GM23338 (cell line): Measurements from ENCODE around the gene CPEB2.

Experiments
- CREB1 ChIP-seq: fragments of 250-450 bp; sonication (Bioruptor Pico); IDR thresholded peaks from 2 replicates; pipeline ENCODE4 v1.5.0; 2020; ENCODE audit warnings: low read depth, mild to moderate bottlenecking, moderate library complexity
- CTCF ChIP-seq, 2 experiments: fragments of 200-600 bp in 1 of 2; sonication (generic) in 1 of 2; conservative IDR thresholded peaks; 2 replicates each; pipeline versions ENCODE4 v1.5.1 to v1.6.1; 2016 to 2017; ENCODE audit warnings: antibody characterized with exemption in 2 of 2, low read depth in 2 of 2, mild to moderate bottlenecking in 2 of 2, moderate library complexity in 1 of 2
- EZH2 ChIP-seq: fragments of 200-600 bp; sonication (generic); IDR thresholded peaks from one replicate; pipeline ENCODE4 v1.8.0; 2017; ENCODE audit warnings: antibody characterized with exemption, mild to moderate bottlenecking, low read depth; ENCODE audit not compliant: unreplicated experiment
- EZH2phosphoT487 ChIP-seq: fragments of 200-600 bp; sonication (generic); IDR thresholded peaks from one replicate; pipeline ENCODE4 v1.8.1; 2018; ENCODE audit warnings: antibody characterized with exemption; ENCODE audit not compliant: unreplicated experiment
- JUNB ChIP-seq: IDR thresholded peaks from one replicate; pipeline ENCODE4 v1.6.1; 2016; ENCODE audit warnings: antibody characterized with exemption; ENCODE audit not compliant: unreplicated experiment
- POLR2AphosphoS5 ChIP-seq: IDR thresholded peaks from 2 replicates; pipeline ENCODE4 v1.6.1; 2016; ENCODE audit warnings: antibody characterized with exemption, low read depth
- ZNF114 ChIP-seq: fragments of 250-450 bp; sonication (Bioruptor Pico); IDR thresholded peaks from 2 replicates; pipeline ENCODE4 v1.5.0; 2020; ENCODE audit warnings: mild to moderate bottlenecking, moderate library complexity
- ZNF331 ChIP-seq: fragments of 250-450 bp; sonication (Bioruptor Pico); IDR thresholded peaks from 2 replicates; pipeline ENCODE4 v1.5.0; 2020; ENCODE audit warnings: low read depth, mild to moderate bottlenecking, moderate library complexity
- TF ChIP-seq, protein P1 (sequence below): IDR thresholded peaks from one replicate; pipeline ENCODE4 v1.6.1; 2018; ENCODE audit warnings: antibody characterized with exemption; ENCODE audit not compliant: unreplicated experiment
- TF ChIP-seq, protein P2 (sequence below): IDR thresholded peaks from 2 replicates; pipeline ENCODE4 v1.6.1; 2016; ENCODE audit warnings: antibody characterized with exemption

DNA sequence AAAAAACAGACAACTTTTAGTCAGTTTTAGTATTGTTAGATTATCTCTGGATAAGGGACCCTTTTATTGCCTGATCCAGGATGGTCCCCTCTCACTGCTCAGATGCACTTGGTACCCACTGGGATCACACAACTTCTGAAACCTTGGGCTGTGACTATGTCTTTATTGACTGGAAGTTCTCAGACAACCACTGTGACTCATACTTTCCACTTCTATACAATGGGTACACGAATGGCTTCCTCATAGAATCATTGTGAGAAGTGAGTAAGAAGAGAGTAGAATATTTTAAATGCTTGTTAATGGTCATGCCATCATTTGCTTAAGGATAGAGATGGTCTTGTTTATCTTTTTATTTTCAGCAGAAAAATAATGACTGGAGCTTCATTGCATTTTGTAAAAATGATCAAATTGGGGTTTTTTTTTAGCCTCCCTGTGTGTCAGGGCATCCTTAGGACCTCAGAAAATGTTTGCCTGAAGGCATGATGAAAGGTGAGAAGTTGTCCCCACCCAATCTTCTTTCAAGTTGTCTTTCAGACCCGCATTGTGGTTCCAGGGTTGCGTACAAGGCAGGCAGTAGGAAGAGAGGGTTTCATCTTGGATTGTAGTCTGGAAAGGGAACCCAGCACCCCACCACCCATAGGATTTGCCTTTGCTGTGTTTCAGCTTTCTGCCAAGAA, 115.1 kb downstream of the CPEB2 start:
- TF ChIP-seq CTCF (conservative IDR thresholded peaks at IDR 0.05; ENCODE audit: low read depth in 2 of 2) (no peak), EZH2 (no peak), POLR2AphosphoS5 (no peak), JUNB (no peak), ZNF331 (no peak), EZH2phosphoT487 (no peak), ZNF114 (CRISPR knock-in tag) (no peak), CREB1 (CRISPR knock-in tag) (no peak)
- TF ChIP-seq, protein P1, sequence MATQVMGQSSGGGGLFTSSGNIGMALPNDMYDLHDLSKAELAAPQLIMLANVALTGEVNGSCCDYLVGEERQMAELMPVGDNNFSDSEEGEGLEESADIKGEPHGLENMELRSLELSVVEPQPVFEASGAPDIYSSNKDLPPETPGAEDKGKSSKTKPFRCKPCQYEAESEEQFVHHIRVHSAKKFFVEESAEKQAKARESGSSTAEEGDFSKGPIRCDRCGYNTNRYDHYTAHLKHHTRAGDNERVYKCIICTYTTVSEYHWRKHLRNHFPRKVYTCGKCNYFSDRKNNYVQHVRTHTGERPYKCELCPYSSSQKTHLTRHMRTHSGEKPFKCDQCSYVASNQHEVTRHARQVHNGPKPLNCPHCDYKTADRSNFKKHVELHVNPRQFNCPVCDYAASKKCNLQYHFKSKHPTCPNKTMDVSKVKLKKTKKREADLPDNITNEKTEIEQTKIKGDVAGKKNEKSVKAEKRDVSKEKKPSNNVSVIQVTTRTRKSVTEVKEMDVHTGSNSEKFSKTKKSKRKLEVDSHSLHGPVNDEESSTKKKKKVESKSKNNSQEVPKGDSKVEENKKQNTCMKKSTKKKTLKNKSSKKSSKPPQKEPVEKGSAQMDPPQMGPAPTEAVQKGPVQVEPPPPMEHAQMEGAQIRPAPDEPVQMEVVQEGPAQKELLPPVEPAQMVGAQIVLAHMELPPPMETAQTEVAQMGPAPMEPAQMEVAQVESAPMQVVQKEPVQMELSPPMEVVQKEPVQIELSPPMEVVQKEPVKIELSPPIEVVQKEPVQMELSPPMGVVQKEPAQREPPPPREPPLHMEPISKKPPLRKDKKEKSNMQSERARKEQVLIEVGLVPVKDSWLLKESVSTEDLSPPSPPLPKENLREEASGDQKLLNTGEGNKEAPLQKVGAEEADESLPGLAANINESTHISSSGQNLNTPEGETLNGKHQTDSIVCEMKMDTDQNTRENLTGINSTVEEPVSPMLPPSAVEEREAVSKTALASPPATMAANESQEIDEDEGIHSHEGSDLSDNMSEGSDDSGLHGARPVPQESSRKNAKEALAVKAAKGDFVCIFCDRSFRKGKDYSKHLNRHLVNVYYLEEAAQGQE: no peak
- TF ChIP-seq, protein P2, sequence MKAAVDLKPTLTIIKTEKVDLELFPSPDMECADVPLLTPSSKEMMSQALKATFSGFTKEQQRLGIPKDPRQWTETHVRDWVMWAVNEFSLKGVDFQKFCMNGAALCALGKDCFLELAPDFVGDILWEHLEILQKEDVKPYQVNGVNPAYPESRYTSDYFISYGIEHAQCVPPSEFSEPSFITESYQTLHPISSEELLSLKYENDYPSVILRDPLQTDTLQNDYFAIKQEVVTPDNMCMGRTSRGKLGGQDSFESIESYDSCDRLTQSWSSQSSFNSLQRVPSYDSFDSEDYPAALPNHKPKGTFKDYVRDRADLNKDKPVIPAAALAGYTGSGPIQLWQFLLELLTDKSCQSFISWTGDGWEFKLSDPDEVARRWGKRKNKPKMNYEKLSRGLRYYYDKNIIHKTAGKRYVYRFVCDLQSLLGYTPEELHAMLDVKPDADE: no peak
